Epithelial cell of proximal tubule (primary cell): Measurements from ENCODE around the gene NFE2L1. TPM values are rescaled to one million over a fixed set of nuclear protein-coding genes. Genes with fewer than 3 reads are reported as not detected.
"Not testable (repeated sequence)": the region's sequence is repeated elsewhere in the genome, so short reads cannot be mapped to it uniquely, and the experiment has no call there.

Source experiments
- DNase-seq: peaks from one replicate; pipeline ENCODE4 v3.0.0-alpha.2; 2011; ENCODE audit warnings: low read depth
- H3K4me3 ChIP-seq: 2 replicates; pipeline ENCODE4 v1.5.1; 2011; ENCODE audit warnings: low read depth, mild to moderate bottlenecking, low read length
- total RNA-seq: library from RNA; depleted of rRNA; stranded (reverse); fragments of >200 nt; gene quantifications from 2 replicates; pipeline ENCODE4 v1.2.3, GENCODE V29; 2015
- TF ChIP-seq, protein P1 (sequence below): conservative IDR thresholded peaks from 2 replicates; pipeline ENCODE4 v1.5.1; 2012; ENCODE audit warnings: low read depth, mild to moderate bottlenecking, low read length

The NFE2L1 gene
- total RNA-seq, 1 donor from 2014 or later = 69.1 TPM

DNA sequence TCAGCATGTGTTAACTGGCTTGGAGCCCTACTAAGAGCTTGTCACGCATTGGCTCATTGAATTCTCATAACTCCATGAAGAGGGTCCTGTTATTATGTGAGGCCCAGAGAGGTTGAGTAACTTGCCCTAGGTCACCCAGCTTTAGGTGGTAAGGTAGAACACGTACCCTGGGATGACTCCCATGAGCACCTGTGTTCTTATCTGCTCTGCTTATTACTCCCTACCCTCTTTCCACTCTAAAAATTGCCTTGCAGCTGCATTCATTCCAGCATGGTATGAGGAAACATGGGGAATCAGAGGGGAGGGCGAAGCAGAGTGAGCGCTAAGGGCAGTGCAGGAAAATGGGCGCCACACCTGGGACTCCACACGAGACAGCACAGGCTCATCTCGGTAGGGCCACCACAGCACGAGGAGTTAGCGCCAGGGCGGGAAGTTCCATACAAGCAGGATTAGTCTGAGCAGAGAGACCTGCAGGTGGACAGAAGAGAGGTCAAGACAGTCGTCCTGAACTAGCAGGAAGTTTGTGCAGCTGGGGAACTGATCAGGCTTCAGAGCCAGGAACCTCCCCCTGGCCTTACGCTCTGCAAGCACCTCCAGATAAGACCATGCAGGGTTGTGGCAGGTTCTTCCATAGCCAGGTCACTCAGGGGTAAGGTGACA lies 20.7 kb upstream of the NFE2L1 start:
- TF ChIP-seq, protein P1, sequence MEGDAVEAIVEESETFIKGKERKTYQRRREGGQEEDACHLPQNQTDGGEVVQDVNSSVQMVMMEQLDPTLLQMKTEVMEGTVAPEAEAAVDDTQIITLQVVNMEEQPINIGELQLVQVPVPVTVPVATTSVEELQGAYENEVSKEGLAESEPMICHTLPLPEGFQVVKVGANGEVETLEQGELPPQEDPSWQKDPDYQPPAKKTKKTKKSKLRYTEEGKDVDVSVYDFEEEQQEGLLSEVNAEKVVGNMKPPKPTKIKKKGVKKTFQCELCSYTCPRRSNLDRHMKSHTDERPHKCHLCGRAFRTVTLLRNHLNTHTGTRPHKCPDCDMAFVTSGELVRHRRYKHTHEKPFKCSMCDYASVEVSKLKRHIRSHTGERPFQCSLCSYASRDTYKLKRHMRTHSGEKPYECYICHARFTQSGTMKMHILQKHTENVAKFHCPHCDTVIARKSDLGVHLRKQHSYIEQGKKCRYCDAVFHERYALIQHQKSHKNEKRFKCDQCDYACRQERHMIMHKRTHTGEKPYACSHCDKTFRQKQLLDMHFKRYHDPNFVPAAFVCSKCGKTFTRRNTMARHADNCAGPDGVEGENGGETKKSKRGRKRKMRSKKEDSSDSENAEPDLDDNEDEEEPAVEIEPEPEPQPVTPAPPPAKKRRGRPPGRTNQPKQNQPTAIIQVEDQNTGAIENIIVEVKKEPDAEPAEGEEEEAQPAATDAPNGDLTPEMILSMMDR = no peak
- no peak overlapping the region for H3K4me3 ChIP-seq
- no peak for DNase-seq

DNA sequence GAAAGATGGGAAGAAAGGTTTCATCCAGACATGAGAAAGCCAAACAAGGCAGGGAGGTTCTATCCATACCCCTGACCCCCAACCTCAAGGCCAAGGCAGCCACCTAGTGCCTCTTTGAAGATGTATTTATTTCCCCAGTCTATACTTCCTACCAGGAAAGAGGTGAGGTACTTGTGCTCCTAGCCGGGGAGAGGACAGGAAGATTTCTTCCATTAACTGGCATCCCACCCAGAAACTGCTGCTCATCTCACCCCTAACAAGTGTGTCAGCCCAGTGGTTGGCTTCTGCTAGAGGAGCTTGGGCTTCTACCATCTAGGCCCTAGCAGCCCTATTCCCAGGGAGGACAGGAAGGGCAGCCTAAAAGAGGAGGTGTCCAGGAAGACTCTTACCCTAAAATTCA lies 19.4 kb upstream of the NFE2L1 start:
- no peak for DNase-seq
- TF ChIP-seq, protein P1 = no peak
- no peak overlapping the region for H3K4me3 ChIP-seq

DNA sequence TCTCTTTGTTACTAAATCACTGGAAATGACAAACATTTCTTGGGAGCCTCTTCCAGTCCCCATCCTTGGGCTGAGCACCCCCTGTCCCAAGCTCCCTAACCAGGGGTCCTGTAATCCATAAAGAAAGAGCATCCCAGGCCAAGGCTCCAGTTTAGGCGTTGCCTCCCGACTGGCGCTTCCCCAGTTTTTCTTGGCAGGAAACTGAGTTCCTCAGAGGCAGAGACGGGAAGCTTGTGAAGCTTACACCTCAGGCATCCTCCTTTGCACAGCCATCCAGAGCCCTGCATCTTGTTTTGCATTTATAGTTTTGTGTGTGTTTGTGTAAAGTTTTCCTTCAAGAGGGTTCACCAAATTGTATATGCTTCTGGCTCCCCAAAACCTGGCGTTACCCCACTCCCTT lies 17.6 kb upstream of the NFE2L1 start:
- TF ChIP-seq, protein P1 = no peak
- no peak overlapping the region for H3K4me3 ChIP-seq
- no peak for DNase-seq

DNA sequence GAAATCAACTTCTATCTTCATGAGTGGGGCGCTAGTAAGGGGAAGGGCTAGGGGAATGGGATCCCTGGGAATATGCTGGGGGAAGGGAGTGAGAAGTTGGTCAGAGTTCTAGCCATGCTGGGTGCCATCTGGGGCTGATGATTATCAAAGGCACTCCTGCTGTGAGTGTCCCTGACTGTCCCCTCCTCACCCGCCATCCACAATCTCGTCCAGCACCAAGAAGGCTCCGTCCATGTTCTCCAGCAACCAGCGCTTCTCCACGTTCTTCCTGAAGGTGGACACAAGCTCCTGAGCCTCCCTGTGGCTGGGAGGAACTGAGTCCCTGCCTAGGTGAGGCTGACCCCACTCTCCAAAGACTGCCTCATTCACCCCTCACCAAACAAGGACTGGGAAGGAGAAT lies 16.2 kb upstream of the NFE2L1 start:
- no peak overlapping the region for H3K4me3 ChIP-seq
- no peak for DNase-seq
- TF ChIP-seq, protein P1 = no peak

DNA sequence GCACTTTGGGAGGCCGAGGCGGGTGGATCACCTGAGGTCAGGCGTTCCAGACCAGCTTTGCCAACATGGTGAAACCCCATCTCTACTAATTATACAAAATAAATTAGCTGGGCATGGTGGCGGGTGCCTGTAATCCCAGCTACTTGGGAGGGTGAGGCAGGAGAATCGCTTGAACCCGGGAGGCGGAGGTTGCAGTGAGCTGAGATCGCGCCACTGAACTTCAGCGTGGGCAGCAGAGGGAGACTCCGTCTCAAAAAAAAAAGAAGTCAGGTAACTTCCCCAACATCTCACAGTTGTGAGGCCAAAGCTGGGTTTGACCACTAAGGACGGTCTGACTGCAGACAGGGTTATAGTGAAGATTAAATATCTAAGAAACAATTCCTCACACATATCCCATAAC lies 13.4 kb upstream of the NFE2L1 start:
- not testable (repeated sequence) for H3K4me3 ChIP-seq

DNA sequence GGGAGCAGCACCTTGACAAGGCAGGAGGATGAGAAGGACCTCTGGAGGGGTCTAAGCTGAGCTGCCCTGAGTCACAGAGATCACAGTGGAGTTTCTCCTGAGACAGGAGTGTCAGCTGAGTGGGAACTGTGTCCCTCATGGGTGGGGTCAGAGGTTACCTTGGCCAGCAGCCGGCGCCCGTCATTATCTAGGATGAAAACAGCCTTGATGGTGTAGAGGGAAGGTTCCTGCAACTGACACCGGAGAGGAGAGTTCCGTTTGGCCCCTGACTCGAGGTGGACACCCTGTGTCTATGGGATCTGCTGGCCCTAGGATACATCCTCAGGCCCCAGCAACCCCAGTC lies 11.5 kb upstream of the NFE2L1 start:
- H3K4me3 ChIP-seq = peak overlapping the region; percentile 70
- no peak for DNase-seq
- TF ChIP-seq, protein P1 = no peak

More for the DNA sequence above, 13.4 kb upstream of the NFE2L1 start:
- DNase-seq = not testable (repeated sequence)

GRCh38 chr17:48037036-48037837 lies 10.9 kb upstream of the NFE2L1 start, which contains the start of gene COPZ2:
Gene COPZ2, minus strand, starts transcription at chr17:48037797. Its CDS starts 20 bp downstream, at chr17:48037777.
- H3K4me3 ChIP-seq = peak within 1 kb of the TSS; percentile 70
- no peak for DNase-seq
- TF ChIP-seq, protein P1 = peak; percentile 74
